HG03432 (cell line): ENCODE measurements around the gene GRAP.
A peak's percentile ranks its signal among the peaks of the same experiment; 100 is the strongest.
"Not testable (repeated sequence)": the region's sequence is repeated elsewhere in the genome, so short reads cannot be mapped to it uniquely, and the experiment has no call there.

Experiments used
- ATAC-seq: cut with Tn5 transposase; IDR thresholded peaks from one replicate; pipeline ENCODE4 v1.9.1; 2021; ENCODE audit warnings: mild to moderate bottlenecking, moderate library complexity; ENCODE audit not compliant: unreplicated experiment

GRAP gene

DNA sequence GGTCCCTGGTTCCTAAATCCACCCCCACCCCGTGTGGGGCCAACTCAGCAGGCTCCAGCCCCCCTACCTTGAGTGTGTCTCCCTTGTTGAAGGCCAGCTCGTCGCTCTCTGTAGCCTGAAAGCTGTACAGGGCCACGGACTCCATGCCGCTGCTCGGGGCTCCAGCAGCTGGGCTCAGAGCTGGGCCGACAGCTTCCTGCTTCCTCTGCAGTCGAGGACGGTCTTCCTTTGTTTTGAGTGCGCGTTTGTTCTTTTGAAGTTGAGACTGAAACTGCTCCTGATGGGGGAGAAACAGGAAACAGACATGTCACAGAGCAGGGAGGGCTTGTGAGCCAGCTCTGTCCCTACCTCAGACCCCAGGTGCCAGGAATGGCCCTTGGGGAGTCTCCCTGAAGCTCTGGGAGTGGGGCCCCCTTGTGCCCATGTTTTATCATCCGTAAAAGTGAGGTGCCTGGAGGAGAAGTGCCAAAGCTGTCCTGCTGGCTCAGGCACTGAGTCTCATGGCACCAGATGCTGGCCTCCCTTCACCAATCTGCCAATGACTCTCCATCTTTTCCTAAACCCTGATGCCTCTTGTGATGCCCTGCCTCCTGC is at the start of gene GRAP:
Gene GRAP (minus strand): TSS at position 176 of the 594 bp plus-strand sequence. CDS start 31 bp downstream, at position 145.
- not testable (repeated sequence) for ATAC-seq

DNA sequence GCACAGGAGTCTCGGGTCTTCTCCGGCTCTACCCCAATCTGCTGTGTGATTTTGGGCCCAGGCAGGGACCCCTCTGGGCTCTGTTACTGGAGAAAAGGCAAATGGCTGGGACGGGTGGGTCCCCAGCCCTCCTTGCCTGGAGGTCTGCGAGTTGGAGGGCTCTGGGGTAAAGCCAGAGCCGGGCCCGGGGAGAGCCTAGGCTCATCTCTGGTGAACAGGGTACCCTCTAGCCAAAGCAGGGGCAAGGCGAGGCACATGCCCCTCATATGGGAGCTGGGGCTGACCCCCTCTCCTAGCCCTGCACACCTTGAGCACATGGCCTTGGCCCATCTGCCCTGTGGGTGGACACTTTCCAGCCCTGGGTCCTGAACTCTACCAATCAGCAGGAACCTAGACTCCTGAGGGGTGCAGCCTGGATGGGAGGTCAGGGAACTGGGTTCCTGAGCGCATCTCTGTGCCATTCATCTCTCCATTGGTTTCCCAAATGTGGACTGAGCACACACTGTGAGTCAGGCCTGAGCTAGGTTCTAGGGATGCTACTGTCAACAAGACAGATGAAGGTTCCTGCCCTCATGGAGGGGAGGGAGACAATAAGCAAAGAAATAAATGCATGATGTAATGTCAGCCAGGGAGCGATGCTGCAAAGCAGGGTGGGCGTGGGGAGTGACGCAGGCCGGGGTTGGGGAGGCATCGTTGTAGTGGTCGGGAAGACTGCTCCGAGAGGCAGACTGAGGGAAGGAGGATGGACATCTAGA is 47.1 kb upstream of the GRAP start:
- not testable (repeated sequence) for ATAC-seq

DNA sequence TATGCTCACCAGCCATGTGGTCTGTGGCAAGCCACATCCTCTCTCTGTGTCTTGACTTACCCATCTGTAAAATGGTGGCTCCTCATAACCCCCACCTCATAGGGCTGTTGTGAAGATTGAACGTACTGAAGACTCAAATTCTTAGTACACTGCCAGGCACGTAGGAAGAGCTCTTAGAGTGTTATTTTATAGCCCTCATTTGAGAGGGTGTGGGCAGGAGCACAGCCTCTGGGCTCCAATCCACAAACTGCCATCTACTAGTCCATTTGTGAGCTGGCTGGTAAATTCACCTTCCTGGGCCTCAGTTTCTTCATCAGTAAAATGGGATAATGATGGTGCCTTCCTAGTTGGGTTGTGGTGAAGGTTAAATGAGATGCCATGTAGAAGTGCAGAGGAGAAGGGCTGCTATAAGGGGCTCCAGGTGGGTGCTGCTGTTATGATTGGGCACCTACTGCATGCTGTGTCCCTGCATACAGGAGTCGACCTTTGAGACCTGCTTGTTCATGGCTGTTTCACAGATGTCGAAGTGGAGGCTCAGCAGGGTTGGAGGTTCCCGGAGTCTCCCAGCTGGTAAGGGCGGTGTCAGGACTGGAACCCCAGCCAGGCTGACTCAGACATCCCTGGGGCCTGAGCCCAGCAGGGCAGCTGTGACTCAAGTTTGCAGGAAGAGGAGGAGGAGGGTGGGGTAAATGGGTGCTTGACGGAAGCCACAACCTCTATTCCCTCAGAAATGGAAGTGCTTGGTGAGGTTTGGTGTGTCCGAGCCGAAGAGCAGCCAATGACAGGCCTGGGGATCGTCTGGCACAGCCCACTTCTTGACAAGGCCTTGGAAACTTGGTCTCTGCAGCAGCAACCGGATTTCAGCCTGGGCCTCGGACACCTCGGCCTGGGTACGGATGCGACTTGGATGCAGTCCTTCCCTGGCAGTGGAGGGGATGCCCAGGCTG is 46.3 kb upstream of the GRAP start:
- not testable (repeated sequence) for ATAC-seq

DNA sequence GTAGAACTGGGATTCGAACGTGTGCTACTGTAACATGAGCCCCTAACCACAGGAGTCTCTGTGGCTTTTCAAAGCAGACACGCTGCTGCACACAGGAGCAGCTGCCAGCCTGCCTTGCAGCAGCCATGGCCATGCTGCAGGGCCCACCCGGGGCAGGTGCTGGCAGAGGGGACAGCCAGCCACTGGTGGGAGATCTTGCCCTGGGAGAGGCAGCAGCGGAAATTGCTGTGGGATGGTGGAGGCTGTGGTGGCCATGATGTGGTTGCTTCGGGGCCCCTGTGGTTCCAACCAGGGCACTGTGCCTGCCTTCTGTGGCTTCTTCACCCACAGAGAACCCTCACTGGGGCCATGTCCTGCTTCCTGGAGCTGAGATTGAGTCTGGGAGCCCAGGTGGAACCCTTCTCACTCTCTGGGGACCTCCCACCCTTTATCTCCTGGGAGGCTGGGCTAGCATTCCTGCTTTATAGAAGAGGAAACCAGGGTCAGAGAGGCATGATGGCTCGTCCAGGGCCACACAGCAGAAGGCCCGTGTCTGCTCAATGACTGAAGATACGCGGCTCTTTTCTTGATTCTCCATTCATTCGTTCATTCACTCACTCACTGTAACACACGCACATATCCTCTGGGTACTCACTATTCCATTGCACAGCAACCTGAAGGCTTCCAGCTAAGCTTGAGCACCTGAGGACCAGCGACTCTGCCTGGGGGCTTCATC is 43.5 kb upstream of the GRAP start:
- ATAC-seq: peak; percentile 53

GRCh38 chr17:19088804-19089685 is 42.3 kb upstream of the GRAP start:
- not testable (repeated sequence) for ATAC-seq

- ATAC-seq: not testable (repeated sequence)
Measured at GRCh38 chr17:19077386-19077785, 30.6 kb upstream of the GRAP start.

DNA sequence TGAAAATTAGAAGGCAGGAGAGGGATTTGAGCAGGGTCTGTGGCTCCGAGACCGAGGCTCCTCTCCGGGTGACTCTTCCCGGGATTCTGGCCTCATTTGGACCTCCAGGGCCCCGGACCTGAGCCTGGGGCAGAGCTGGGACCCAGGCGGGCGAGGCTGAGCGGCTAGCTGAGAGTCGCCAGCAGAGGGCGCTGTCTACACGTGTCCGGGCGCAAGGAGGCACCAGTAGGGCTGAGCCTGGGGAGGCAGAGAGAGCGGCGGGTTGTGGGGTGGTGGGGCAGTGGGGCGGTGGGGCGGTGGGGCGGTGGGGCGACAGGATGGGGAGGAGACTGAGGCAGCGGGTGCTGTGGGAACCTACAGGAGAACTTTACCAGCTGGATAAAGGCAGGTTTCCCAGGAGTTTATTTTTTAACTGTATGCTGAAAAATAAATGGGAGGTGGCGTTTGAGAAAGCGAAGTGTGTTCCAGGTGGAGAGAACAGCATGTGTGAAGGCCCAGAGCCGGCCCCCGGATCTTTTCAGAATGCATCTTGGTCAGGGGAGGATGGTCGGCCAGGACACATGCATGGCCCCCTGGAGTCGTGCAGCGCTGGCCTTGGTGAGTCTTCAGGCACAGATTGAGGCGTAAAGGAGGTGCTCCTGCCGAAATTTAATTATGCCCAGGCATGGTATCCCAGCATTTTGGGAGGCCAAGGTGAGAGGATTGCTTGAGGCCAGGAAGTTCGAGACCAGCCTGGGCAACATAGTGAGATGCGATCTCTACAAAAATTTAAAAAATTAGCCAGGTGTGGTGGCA is 29.8 kb upstream of the GRAP start:
- ATAC-seq: peak; percentile 56

DNA sequence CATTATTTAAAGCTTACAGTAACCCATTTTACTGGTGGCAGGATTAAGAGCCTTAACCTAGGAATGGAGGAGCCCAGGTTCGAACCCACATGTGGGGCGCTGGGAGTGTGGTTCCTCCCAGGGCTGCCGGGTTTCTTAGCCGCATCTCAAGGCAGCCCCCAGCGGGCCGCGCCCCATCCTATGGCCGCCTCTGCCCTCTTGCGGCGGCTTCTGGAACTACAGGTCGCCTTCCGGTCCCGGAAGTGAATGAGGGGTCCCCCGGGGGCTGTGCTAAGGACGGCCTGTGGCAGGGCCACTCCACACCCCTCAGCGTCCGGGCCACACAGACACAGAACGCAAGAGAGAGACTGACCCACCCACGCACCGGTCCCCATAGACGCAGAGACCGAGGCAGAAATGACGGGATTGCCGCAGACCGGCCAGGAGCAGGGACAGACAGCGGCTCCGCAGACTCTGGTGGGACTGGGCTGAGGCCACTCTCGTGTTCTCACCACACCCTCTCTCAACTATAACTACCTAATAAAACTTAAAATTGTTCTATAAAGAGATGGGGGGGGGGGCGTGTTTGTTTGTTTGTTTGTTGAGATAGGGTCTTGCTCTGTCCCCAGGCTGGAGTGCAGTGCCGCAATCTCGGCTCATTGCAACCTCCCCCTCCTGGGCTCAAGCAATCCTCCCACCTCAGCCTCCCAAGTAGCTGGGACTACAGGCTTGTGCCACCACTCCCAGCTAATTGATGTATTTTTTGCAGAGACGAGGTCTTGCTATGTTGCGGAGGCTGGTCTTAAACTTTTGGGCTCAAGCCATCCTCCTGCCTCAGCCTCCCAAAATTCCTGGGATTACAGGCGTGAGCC is 23.8 kb upstream of the GRAP start:
- peak; percentile 94 for ATAC-seq

GRCh38 chr17:19064378-19064777 is 17.6 kb upstream of the GRAP start:
- not testable (repeated sequence) for ATAC-seq

DNA sequence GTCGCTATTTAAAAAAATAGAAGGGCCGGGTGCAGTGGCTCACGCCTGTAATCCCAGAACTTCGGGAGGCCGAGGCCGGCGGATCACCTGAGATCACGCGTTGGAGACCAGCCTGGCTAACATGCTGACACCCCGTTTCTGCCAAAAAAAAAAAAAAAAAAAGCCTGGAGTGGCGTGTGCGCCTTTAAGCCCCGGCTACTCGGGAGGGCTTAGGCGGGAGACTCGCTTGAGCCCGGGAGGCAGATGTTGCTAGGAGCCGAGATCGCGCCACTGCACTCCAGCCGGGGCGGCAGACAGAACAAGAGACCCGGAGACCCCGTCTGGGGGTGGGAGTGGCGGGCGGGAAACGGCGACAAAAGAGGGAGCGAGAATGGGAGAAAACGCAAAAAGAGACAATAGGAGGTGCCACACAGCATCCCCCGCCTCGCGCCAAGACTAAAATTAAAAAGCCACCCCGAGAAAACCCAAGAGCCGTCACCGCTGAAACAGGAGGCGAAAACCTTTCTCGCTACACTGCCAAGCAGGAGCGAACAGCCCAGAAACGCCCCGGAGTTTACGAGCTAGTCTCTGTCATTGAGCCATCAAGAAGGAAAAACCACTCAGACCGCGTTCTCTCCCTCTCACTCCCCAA is 16.7 kb upstream of the GRAP start:
- ATAC-seq: peak; percentile 9

- peak; percentile 72 for ATAC-seq
Measured at GRCh38 chr17:19062718-19063325, 16.1 kb upstream of the GRAP start.

GRCh38 chr17:19062009-19062717 is 15.4 kb upstream of the GRAP start:
- ATAC-seq: peak; percentile 56

GRCh38 chr17:19055447-19055846 is 8.7 kb upstream of the GRAP start:
- peak; percentile 55 for ATAC-seq

DNA sequence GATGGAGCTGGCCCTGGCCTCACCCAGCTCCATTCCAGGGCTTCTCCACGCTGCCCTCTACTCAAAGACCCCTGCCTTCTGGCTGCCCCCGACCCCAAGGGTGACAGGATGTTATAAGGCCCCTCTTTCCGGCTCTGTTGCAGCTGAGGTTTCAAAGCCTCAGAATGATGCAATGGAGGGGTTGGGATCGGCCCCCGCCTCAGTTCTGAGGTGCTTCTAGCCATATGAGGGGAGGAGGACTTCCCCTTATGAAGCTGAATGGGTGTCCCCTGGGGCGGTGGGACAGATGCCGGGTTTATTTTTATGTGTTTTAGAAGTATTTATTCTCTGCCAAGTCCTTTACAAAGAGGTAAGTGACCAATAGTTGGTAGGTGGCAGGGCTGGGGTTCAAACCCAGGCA is 2.1 kb upstream of the GRAP start:
- ATAC-seq: not testable (repeated sequence)

GRCh38 chr17:19047510-19047909 is 753 bp upstream of the GRAP start:
- not testable (repeated sequence) for ATAC-seq

DNA sequence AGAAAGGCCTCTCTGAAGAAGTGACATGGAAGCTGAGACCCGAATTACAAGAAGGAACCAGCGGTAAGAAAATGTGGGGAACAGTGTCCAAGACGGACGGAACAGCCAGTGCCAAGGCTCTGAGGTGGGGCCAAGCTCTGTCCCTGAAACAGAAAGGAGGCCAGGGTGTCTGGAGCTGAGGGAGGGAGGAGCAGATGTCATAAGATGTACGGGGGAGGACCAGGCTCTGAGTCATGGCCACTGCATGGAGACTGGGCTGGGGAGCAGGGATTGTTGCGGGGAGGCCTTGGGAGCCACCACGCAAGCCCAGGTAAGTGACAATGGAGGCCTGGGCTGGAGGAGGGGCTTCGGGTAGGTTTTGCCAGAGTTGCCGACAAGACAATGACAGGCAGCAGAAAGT is 2.1 kb downstream of the GRAP start:
- not testable (repeated sequence) for ATAC-seq
